ENCODE results near the gene SLC38A10.

The SLC38A10 gene

DNA sequence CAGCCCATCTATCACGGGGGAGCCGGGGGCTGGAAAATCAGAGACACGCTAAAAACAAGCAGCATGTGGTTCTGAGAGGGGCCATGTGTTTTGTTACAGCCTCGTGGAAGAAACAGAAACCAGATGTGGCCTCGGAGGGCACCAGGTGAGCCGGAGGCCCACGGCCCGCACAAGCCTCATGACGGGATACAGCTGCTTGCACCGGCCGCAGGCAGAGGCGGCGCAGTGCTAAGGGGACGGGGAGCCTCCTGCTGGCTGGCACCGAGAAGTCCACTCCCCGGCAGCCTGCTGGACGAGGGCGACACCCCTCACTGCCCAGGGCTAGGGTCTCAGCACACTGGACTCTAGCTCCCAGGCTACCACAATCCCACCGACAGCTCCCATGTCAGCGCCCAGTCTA is 36.8 kb downstream of the SLC38A10 start:
- no peak for DNase-seq (ENCODE audit: low read depth in 4 of 4, low spot score in 1 of 4)

DNA sequence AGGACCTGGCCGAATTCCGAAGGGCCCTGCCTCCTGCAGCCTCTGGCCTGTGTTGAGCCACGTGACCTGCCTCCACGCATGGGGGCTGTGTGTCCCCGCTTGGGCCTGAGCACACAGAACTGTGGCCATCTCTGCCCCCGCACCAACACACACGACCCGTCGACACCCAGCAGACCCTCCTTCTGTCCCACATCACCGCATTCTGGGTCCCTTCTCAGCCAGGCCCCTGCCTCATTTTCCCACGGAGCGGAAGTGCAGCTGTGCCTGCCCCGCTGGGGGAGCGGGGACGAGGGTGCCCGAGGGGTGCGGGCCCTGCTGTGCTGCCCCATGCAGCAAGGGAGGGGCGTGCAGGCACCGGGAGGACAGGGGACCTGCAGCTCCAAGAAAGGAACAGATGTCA is 37.6 kb downstream of the SLC38A10 start:
- DNase-seq (ENCODE audit: low read depth in 4 of 4, low spot score in 1 of 4), result no peak

DNA sequence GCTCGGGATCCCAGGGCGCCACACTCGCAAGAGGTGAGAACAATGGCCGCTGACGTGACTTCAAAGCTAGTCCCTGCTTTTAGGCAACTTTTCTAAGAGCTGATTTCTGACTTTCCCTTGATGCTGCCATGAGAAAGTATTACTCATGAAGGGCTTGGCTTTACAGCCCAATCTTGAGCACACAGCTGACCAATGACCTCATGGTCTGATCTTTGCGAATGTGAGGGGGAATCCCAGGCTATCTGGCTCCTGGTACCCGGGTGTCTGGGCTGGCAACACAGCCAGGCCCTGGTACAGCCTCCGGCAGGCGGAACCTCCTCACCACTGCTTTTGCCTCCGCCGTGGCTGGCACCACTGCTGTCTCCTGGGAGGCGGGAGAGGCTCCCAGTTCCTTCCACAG is 38.5 kb downstream of the SLC38A10 start:
- no peak for DNase-seq (ENCODE audit: low read depth in 4 of 4, low spot score in 1 of 4)

- DNase-seq (ENCODE audit: low read depth in 4 of 4, low spot score in 1 of 4), result no peak
These were observed 40.0 kb downstream of the SLC38A10 start for GRCh38 chr17:81254955-81255717.

GRCh38 chr17:81253358-81254131 is 41.6 kb downstream of the SLC38A10 start:
- DNase-seq (ENCODE audit: low read depth in 4 of 4, low spot score in 1 of 4), result peak in 3 of 4 experiments; percentile 36 to 41 (median 38)

DNA sequence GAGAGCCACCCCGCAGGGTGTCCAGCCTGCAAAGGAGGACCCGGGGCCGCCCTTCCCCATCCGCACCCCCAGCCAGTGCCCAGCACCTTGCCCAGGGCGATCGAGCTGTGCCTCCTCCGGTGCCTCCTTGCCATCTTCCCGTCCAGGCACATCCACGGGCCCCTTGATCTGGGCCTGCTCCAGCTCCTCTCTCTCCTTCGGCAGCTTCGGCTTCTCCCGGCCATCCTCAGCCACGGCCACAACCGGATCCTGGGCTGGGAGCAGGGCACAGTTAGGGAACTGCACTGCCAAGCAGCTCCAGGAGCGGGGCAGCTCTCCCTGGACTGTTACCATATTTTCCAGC is 42.1 kb downstream of the SLC38A10 start:
- no peak for DNase-seq (ENCODE audit: low read depth in 4 of 4, low spot score in 1 of 4)

GRCh38 chr17:81252326-81252986 is 42.7 kb downstream of the SLC38A10 start:
- DNase-seq (ENCODE audit: low read depth in 4 of 4, low spot score in 1 of 4), result no peak

DNA sequence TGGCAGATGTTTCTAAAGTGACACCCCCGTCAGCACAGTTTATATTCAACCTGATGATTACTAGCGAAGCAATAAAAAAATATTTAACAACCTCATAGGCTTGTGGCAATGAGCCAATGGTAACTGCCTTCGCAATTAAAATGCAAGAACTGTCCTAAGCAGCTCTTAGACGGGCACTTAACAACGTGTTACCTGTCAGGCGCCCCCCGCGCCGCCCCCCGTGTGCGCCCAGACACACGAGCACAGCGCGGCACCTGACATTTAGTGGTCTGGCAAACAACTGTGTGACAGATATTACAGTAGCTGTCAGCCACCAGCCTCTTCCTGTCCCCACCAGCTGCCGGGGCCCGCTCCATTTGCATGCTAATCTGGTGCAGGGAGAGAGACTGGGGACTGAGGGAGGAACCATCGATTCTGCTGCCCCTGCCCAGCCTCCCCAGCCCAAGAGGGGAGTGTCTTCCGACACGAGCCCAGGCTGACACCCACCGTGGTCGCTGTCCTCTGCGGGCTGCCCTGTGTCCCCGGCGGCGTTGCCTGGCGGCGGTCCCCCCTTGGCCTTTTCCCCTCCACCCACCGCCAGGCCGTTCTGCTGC is 43.3 kb downstream of the SLC38A10 start:
- DNase-seq (ENCODE audit: low read depth in 4 of 4, low spot score in 1 of 4), result no peak

GRCh38 chr17:81251094-81251708 is 43.9 kb downstream of the SLC38A10 start:
- DNase-seq (ENCODE audit: low read depth in 4 of 4, low spot score in 1 of 4), result no peak

DNA sequence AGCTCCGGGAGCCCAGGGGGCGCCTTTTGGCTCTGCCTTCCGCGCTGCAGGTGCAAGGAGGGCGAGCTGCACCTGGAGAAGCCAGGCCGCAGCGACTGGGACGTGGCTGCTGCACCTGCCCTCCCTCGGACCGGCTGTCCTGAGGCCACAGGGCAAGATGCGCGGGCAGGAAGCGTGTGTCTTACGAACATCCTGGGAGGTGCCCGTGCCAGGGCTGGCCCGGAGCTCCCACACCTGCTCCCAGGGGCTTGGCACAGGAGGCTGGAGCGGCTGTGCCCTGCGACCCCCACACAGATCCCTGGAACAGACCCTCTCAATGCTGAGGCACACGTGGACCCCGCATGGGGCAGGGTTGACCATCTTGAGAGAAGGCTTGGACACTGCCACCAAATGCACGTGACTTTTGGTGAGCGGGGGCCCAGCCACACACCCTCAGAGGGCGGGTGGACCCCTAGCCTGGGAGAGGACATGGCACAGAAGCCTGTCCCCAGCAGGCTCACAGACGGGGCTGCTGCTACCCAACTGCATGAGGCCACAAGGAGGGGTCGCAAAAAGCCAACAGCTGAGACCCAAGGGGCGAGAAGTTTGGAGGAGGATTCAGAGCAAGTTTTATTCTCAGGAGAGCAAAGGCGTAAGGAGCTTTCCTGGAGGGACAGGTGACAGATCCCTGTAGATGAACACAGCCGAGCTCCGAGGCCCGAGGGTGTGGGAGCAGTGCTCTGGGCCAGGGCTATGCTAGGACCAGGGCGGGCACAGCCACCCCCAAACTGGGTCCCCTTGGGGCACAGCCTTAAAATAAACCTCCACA is 44.6 kb downstream of the SLC38A10 start:
- no peak for DNase-seq (ENCODE audit: low read depth in 4 of 4, low spot score in 1 of 4)

- DNase-seq (ENCODE audit: low read depth in 4 of 4, low spot score in 1 of 4), result no peak
These were observed 45.7 kb downstream of the SLC38A10 start for GRCh38 chr17:81249223-81250040.

DNA sequence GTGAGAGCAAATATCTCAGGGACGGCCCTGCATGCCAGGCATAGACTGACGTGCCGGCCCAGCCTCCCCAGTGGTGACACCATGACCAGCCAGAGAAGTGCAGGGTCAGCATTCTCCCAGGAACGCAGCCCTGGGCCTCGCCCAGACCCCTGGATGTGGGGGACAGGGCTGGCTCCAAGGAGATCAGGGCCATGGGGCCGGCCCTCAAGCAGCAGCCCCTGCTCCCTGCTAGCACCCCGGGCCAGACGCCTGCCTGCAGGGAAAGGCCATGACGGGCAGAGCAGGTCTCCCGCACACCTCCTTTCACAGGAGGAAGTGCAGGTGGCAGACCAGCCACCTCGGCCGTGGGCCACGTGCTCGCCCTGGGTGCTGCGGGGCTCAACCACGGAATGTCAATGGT is 46.5 kb downstream of the SLC38A10 start:
- no peak for DNase-seq (ENCODE audit: low read depth in 4 of 4, low spot score in 1 of 4)

GRCh38 chr17:81247339-81247990 is 47.6 kb downstream of the SLC38A10 start:
- DNase-seq (ENCODE audit: low read depth in 4 of 4, low spot score in 1 of 4), result no peak

DNA sequence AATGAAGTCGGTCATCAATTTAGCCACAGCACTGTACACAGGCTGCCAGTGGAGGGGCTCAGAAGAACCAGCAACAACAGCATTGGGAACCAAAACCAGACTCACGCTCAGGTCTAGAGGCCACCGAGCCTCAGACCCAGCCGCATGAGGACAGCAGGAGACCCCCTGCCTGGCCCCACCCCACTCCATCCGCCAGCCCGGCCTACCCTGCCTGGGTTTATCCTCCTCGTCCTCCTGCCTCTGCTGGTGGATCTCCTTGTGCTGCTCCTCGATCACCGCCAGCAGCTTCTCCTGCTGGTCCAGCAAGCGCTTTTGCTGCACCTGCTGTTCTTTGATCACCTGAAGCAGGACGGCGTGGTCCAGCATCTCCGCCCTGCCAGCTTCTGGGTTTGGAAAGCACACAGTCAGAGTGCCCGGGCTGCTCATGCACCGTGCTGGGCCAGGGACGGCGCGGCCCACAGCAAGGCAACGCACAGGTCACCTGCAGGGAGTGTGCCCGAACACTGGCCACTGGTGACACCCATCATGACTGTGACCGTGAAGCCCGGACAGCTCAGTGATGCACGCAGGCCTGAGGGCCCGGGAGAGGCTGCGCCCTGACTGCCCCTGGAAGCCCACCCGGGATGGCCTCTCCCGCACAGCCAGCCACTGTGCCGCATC is 48.3 kb downstream of the SLC38A10 start:
- DNase-seq (ENCODE audit: low read depth in 4 of 4, low spot score in 1 of 4), result no peak

DNA sequence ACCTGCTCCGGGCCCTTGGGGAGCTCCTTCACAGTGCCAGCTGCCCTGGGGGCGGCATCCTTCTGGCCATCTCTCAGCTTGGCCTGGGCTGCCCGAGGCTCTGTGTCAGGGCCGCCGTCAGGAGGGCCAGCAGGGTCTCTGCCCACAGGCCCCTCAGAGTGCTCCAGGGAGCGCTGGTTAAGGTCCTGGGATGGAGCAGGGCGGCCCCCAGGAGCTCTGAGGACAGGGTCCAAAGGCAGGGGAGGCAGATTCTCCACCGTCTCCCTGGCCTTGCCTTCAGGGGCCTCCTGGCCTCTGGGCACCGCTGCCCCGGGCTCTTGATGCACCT is 48.8 kb downstream of the SLC38A10 start:
- DNase-seq (ENCODE audit: low read depth in 4 of 4, low spot score in 1 of 4), result no peak

GRCh38 chr17:81245665-81246342 is 49.3 kb downstream of the SLC38A10 start:
- no peak for DNase-seq (ENCODE audit: low read depth in 4 of 4, low spot score in 1 of 4)

GRCh38 chr17:81245024-81245664 is 50.0 kb downstream of the SLC38A10 start:
- DNase-seq (ENCODE audit: low read depth in 4 of 4, low spot score in 1 of 4), result no peak
